ENCODE measurements around the gene PRKG1. TPM values are rescaled to one million over a fixed set of nuclear protein-coding genes. Genes with fewer than 3 reads are reported as not detected.
A peak's percentile ranks its signal among the peaks of the same experiment; 100 is the strongest.

PRKG1 gene
- total and polyA plus RNA-seq, 8 donors, result 1.2 to 9.6 (median 2.9) TPM

- TF ChIP-seq CTCF (IDR thresholded peaks at IDR 0.05), result no peak
- ATAC-seq (no peak), DNase-seq (no peak), FAIRE-seq (no peak)
- peaks cover 0 to 4% (median 0%) of the 10 kb centered on the region in 3 donors for H3K4me1 ChIP-seq
- H3K27me3 ChIP-seq, result no peaks in the 10 kb centered on the region
- no peak overlapping the region for H3K27ac ChIP-seq
- no peaks in the 10 kb centered on the region for H3K9me3 ChIP-seq
- H3K4me3 ChIP-seq, result no peak overlapping the region
- 90% methylated on average over 7 of the region's 7 CpGs for WGBS, 2 donors
- no peaks in the 10 kb centered on the region for H3K36me3 ChIP-seq
- intact Hi-C loops (cut with DNase I), result no loop called here
Measured at GRCh38 chr10:51048792-51049191, 25.5 kb upstream of the PRKG1 start.

GRCh38 chr10:51052163-51052562 is 22.1 kb upstream of the PRKG1 start:
- no peak for TF ChIP-seq CTCF (IDR thresholded peaks at IDR 0.05)
- FAIRE-seq, result no peak

GRCh38 chr10:51057925-51058324 is 16.4 kb upstream of the PRKG1 start:
- FAIRE-seq, result no peak
- no peak for ATAC-seq
- Histone ChIP-seq H3K4me3 (no peak overlapping the region), H3K36me3 (no peaks in the 10 kb centered on the region), H3K27me3 (no peaks in the 10 kb centered on the region), H3K27ac (no peak overlapping the region), H3K4me1 (no peaks in the 10 kb centered on the region), H3K9me3 (no peaks in the 10 kb centered on the region)
- 91 to 92% methylated on average over 4 of the region's 4 CpGs for WGBS, 2 donors
- no peak for TF ChIP-seq CTCF (IDR thresholded peaks at IDR 0.05)
- intact Hi-C loops (cut with DNase I), result no loop called here
- DNase-seq, result no peak

More at GRCh38 chr10:51052163-51052562, 22.1 kb upstream of the PRKG1 start:
- intact Hi-C loops (cut with DNase I), result no loop called here
- no peaks in the 10 kb centered on the region for H3K9me3 ChIP-seq
- no peaks in the 10 kb centered on the region for H3K27me3 ChIP-seq
- no peak for ATAC-seq
- H3K27ac ChIP-seq, result no peak overlapping the region
- DNase-seq, result no peak
- no peak overlapping the region for H3K4me3 ChIP-seq
- H3K36me3 ChIP-seq, result no peaks in the 10 kb centered on the region
- peaks cover 0 to 4% (median 0%) of the 10 kb centered on the region in 3 donors for H3K4me1 ChIP-seq

GRCh38 chr10:51063166-51063565 is 11.1 kb upstream of the PRKG1 start:
- H3K9me3 ChIP-seq, result no peaks in the 10 kb centered on the region
- H3K27me3 ChIP-seq, result no peaks in the 10 kb centered on the region
- intact Hi-C loops (cut with DNase I), result no loop called here
- WGBS, 2 donors, result 70 to 73% methylated on average over 4 of the region's 4 CpGs
- DNase-seq, result no peak
- no peak for FAIRE-seq
- H3K36me3 ChIP-seq, result no peaks in the 10 kb centered on the region
- no peak overlapping the region for H3K4me3 ChIP-seq
- TF ChIP-seq CTCF (IDR thresholded peaks at IDR 0.05), result no peak
- no peak overlapping the region for H3K27ac ChIP-seq
- no peaks in the 10 kb centered on the region for H3K4me1 ChIP-seq
- ATAC-seq, result no peak

GRCh38 chr10:51063659-51064535 is 10.4 kb upstream of the PRKG1 start:
- Histone ChIP-seq H3K27ac (no peak overlapping the region), H3K27me3 (no peaks in the 10 kb centered on the region), H3K36me3 (no peaks in the 10 kb centered on the region), H3K9me3 (no peaks in the 10 kb centered on the region), H3K4me3 (no peak overlapping the region), H3K4me1 (no peaks in the 10 kb centered on the region)
- no peak for DNase-seq
- intact Hi-C loops (cut with DNase I), result no loop called here
- TF ChIP-seq CTCF (IDR thresholded peaks at IDR 0.05), result peak in 2 of 4 donors; percentile 28 to 41
- peak in 3 of 4 donors; percentile 63 to 69 (median 63) for ATAC-seq
- WGBS, 2 donors, result 1% methylated on average over 2 of the region's 2 CpGs
- FAIRE-seq, result peak; percentile 88
